GM23338 (cell line): ENCODE results near the gene PPP1R37. TPM values are rescaled to one million over a fixed set of nuclear protein-coding genes. Genes with fewer than 3 reads are reported as not detected.

Experiments used
- ATAC-seq: fragments of 200-7000 bp; cut with Tn5 transposase; 3 replicates; pipeline ENCODE4 v1.9.1; 2020
- DNase-seq: peaks from one replicate; pipeline ENCODE4 v3.0.0-alpha.2; 2015; ENCODE audit warnings: low spot score
- H2AFZ ChIP-seq: fragments of 200-600 bp; sonication (generic); 2 replicates; pipeline ENCODE4 v1.8.0; 2016; ENCODE audit warnings: antibody characterized with exemption, mild to moderate bottlenecking, moderate library complexity
- H3F3A ChIP-seq: fragments of 200-600 bp; sonication (generic); replicated peaks from 2 replicates; pipeline ENCODE4 v1.8.0; 2017; ENCODE audit warnings: antibody characterized with exemption, mixed run types, low read depth
- H3K27ac ChIP-seq: fragments of 200-600 bp; sonication (generic); 2 replicates; pipeline ENCODE4 v1.6.1; 2016; ENCODE audit warnings: low read depth
- H3K27me3 ChIP-seq: fragments of 200-600 bp; sonication (generic); 2 replicates; pipeline ENCODE4 v1.8.0; 2016; ENCODE audit warnings: mild to moderate bottlenecking, mixed run types, moderate library complexity; ENCODE audit not compliant: insufficient read depth
- H3K36me3 ChIP-seq: fragments of 200-600 bp; sonication (generic); 2 replicates; pipeline ENCODE4 v1.8.0; 2016; ENCODE audit warnings: mild to moderate bottlenecking; ENCODE audit not compliant: insufficient read depth
- H3K4me1 ChIP-seq: fragments of 200-600 bp; sonication (generic); 2 replicates; pipeline ENCODE4 v1.8.0; 2016; ENCODE audit warnings: mild to moderate bottlenecking, moderate library complexity; ENCODE audit not compliant: insufficient read depth
- H3K4me2 ChIP-seq: fragments of 200-600 bp; sonication (generic); 2 replicates; pipeline ENCODE4 v1.7.1; 2017; ENCODE audit warnings: mixed run types
- H3K4me3 ChIP-seq: fragments of 200-600 bp; sonication (generic); 2 replicates; pipeline ENCODE4 v1.6.1; 2016; ENCODE audit warnings: mixed run types
- H3K79me2 ChIP-seq: fragments of 200-600 bp; sonication (generic); replicated peaks from 2 replicates; pipeline ENCODE4 v1.8.0; 2017; ENCODE audit warnings: mild to moderate bottlenecking; ENCODE audit not compliant: insufficient read depth
- H3K9me2 ChIP-seq: fragments of 200-600 bp; sonication (generic); 2 replicates; pipeline ENCODE4 v1.8.0; 2017; ENCODE audit not compliant: insufficient read depth
- H4K20me1 ChIP-seq: fragments of 200-600 bp; sonication (generic); replicated peaks from 2 replicates; pipeline ENCODE4 v1.8.0; 2017; ENCODE audit warnings: mild to moderate bottlenecking; ENCODE audit not compliant: insufficient read depth
- H3K27ac Mint-ChIP-seq: 2 replicates; pipeline ENCODE4 v1.8.0; 2020; ENCODE audit warnings: inconsistent platforms, mild to moderate bottlenecking, moderate library complexity, mixed read lengths
- H3K27me3 Mint-ChIP-seq: 3 replicates; pipeline ENCODE4 v1.8.0; 2022; ENCODE audit warnings: low read depth, mild to moderate bottlenecking, moderate library complexity, mixed read lengths, inconsistent platforms; ENCODE audit not compliant: insufficient read depth, poor library complexity
- H3K36me3 Mint-ChIP-seq: 3 replicates; pipeline ENCODE4 v1.8.0; 2021; ENCODE audit warnings: low read depth, mild to moderate bottlenecking, inconsistent platforms, moderate library complexity, mixed read lengths
- H3K4me1 Mint-ChIP-seq: 3 replicates; pipeline ENCODE4 v1.8.0; 2020; ENCODE audit warnings: mild to moderate bottlenecking, inconsistent platforms, mixed read lengths
- H3K4me3 Mint-ChIP-seq: 3 replicates; pipeline ENCODE4 v1.8.0; 2021; ENCODE audit warnings: moderate library complexity, mild to moderate bottlenecking, inconsistent platforms, mixed read lengths
- H3K9me3 Mint-ChIP-seq: 3 replicates; pipeline ENCODE4 v1.8.0; 2020; ENCODE audit warnings: moderate library complexity, mild to moderate bottlenecking, inconsistent platforms, mixed read lengths
- EZH2 ChIP-seq: fragments of 200-600 bp; sonication (generic); IDR thresholded peaks from one replicate; pipeline ENCODE4 v1.8.0; 2017; ENCODE audit warnings: antibody characterized with exemption, mild to moderate bottlenecking, low read depth; ENCODE audit not compliant: unreplicated experiment
- JUNB ChIP-seq: IDR thresholded peaks from one replicate; pipeline ENCODE4 v1.6.1; 2016; ENCODE audit warnings: antibody characterized with exemption; ENCODE audit not compliant: unreplicated experiment
- POLR2AphosphoS5 ChIP-seq: IDR thresholded peaks from 2 replicates; pipeline ENCODE4 v1.6.1; 2016; ENCODE audit warnings: antibody characterized with exemption, low read depth
- polyA plus RNA-seq: library from polyadenylated mRNA; unstranded; fragments of >200 nt; fragmentation: Nextera tagmentation; extraction: Ambion mirVana; gene quantifications from 2 replicates; pipeline ENCODE4 v1.2.1, GENCODE V29; 2016
- total RNA-seq: library from RNA; depleted of rRNA; stranded (reverse); fragments of >200 nt; shearing (Covaris generic); gene quantifications from 2 replicates; pipeline ENCODE4 v1.2.3, GENCODE V29; 2014
- TF ChIP-seq, protein P1 (sequence below): fragments of 250-450 bp; sonication (Bioruptor Pico); IDR thresholded peaks from 2 replicates; pipeline ENCODE4 v1.5.0; 2020; ENCODE audit warnings: mild to moderate bottlenecking, moderate library complexity
- TF ChIP-seq, protein P2 (sequence below): IDR thresholded peaks from one replicate; pipeline ENCODE4 v1.6.1; 2018; ENCODE audit warnings: antibody characterized with exemption; ENCODE audit not compliant: unreplicated experiment
- TF ChIP-seq, protein P3 (sequence below), 2 experiments: fragments of 200-600 bp in 1 of 2; sonication (generic) in 1 of 2; conservative IDR thresholded peaks; 2 replicates each; pipeline versions ENCODE4 v1.5.1 to v1.6.1; 2016 to 2017; ENCODE audit warnings: antibody characterized with exemption in 2 of 2, low read depth in 2 of 2, mild to moderate bottlenecking in 2 of 2, moderate library complexity in 1 of 2

PPP1R37 gene
- total and polyA plus RNA-seq, 2 experiments from 2014 or later: 6.9 to 47.2 TPM

DNA sequence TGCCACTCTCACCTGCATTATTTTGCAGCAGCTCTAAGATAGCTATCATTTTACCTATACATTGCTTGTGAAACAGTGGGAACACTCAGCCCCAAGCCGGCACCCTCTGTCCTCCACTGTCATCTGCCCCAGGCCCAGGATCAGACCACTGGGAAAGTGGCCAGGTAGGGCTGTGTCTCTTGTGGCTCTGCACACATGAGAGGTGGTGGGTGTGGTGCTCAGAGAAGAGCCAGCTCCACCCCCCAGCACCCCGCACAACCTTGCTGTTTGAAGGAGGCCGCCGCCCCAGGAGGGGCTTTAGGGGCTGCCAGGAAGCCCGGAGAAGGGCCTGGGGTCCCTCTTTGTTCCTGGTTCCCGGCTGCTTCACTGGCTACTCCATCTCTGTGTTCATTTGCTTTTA, 26.6 kb downstream of the PPP1R37 start:
- Histone ChIP-seq H3K9me2 (no peaks in the 10 kb centered on the region), H3K4me3 (no peak overlapping the region), H3K36me3 (no peaks in the 10 kb centered on the region), H2AFZ (no peak overlapping the region), H3K79me2 (peaks cover 71% of the 10 kb centered on the region), H3F3A (no peaks in the 10 kb centered on the region), H3K27ac (no peak overlapping the region), H4K20me1 (peaks cover 40% of the 10 kb centered on the region), H3K4me2 (no peak overlapping the region), H3K4me1 (no peaks in the 10 kb centered on the region), H3K27me3 (no peaks in the 10 kb centered on the region)
- DNase-seq: no peak
- no peak overlapping the region for H3K4me3 Mint-ChIP-seq
- H3K27me3 Mint-ChIP-seq: peaks cover 15% of the 10 kb centered on the region
- no peaks in the 10 kb centered on the region for H3K9me3 Mint-ChIP-seq
- no peak overlapping the region for H3K27ac Mint-ChIP-seq
- no peak for ATAC-seq
- TF ChIP-seq, protein P1, sequence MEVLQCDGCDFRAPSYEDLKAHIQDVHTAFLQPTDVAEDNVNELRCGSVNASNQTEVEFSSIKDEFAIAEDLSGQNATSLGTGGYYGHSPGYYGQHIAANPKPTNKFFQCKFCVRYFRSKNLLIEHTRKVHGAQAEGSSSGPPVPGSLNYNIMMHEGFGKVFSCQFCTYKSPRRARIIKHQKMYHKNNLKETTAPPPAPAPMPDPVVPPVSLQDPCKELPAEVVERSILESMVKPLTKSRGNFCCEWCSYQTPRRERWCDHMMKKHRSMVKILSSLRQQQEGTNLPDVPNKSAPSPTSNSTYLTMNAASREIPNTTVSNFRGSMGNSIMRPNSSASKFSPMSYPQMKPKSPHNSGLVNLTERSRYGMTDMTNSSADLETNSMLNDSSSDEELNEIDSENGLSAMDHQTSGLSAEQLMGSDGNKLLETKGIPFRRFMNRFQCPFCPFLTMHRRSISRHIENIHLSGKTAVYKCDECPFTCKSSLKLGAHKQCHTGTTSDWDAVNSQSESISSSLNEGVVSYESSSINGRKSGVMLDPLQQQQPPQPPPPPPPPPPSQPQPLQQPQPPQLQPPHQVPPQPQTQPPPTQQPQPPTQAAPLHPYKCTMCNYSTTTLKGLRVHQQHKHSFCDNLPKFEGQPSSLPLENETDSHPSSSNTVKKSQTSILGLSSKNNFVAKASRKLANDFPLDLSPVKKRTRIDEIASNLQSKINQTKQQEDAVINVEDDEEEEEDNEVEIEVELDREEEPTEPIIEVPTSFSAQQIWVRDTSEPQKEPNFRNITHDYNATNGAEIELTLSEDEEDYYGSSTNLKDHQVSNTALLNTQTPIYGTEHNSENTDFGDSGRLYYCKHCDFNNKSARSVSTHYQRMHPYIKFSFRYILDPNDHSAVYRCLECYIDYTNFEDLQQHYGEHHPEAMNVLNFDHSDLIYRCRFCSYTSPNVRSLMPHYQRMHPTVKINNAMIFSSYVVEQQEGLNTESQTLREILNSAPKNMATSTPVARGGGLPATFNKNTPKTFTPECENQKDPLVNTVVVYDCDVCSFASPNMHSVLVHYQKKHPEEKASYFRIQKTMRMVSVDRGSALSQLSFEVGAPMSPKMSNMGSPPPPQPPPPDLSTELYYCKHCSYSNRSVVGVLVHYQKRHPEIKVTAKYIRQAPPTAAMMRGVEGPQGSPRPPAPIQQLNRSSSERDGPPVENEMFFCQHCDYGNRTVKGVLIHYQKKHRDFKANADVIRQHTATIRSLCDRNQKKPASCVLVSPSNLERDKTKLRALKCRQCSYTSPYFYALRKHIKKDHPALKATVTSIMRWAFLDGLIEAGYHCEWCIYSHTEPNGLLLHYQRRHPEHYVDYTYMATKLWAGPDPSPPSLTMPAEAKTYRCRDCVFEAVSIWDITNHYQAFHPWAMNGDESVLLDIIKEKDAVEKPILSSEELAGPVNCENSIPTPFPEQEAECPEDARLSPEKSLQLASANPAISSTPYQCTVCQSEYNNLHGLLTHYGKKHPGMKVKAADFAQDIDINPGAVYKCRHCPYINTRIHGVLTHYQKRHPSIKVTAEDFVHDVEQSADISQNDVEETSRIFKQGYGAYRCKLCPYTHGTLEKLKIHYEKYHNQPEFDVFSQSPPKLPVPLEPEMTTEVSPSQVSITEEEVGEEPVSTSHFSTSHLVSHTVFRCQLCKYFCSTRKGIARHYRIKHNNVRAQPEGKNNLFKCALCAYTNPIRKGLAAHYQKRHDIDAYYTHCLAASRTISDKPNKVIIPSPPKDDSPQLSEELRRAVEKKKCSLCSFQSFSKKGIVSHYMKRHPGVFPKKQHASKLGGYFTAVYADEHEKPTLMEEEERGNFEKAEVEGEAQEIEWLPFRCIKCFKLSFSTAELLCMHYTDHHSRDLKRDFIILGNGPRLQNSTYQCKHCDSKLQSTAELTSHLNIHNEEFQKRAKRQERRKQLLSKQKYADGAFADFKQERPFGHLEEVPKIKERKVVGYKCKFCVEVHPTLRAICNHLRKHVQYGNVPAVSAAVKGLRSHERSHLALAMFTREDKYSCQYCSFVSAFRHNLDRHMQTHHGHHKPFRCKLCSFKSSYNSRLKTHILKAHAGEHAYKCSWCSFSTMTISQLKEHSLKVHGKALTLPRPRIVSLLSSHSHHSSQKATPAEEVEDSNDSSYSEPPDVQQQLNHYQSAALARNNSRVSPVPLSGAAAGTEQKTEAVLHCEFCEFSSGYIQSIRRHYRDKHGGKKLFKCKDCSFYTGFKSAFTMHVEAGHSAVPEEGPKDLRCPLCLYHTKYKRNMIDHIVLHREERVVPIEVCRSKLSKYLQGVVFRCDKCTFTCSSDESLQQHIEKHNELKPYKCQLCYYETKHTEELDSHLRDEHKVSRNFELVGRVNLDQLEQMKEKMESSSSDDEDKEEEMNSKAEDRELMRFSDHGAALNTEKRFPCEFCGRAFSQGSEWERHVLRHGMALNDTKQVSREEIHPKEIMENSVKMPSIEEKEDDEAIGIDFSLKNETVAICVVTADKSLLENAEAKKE: no peak
- H3K4me1 Mint-ChIP-seq: peaks cover 14% of the 10 kb centered on the region
- H3K36me3 Mint-ChIP-seq: no peaks in the 10 kb centered on the region; the same call in 2 of the 3 replicates

DNA sequence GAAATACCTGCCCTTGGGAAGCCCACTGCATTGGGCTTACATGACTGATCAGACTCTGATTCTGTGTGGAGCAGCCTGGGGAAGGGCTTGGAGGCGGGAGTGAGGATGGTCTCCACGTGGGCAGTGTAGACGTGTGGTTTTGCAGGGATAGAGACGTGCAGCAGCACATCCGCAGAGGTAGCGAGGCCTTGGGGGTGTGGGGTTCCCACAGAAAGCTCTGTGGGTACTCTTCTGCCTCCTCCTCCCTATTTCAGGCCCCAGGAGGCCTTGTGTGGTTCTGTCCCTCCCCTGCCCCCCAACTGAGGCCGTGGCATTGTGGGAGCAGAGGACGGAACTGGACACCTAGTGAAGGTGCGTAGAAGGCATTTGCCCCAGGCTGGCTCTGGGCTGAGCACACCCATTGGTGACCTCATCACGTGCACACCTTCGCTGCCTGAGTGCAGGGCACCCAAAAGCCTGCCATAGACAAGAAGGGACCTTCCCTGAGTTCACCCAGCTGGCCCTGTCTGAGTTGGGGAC, 28.9 kb downstream of the PPP1R37 start:
- H3K4me3 Mint-ChIP-seq: no peak overlapping the region
- Histone ChIP-seq H3F3A (0 out of 2 replicates have a peak, but pooled peaks cover 2% of the 10 kb centered on the region), H3K27ac (no peak overlapping the region), H3K9me2 (no peaks in the 10 kb centered on the region), H3K4me3 (no peak overlapping the region), H3K4me2 (no peak overlapping the region), H2AFZ (no peak overlapping the region), H4K20me1 (peaks cover 46% of the 10 kb centered on the region), H3K27me3 (no peaks in the 10 kb centered on the region), H3K36me3 (no peaks in the 10 kb centered on the region), H3K4me1 (no peaks in the 10 kb centered on the region), H3K79me2 (peaks cover 56% of the 10 kb centered on the region)
- no peaks in the 10 kb centered on the region for H3K36me3 Mint-ChIP-seq
- H3K9me3 Mint-ChIP-seq: no peaks in the 10 kb centered on the region
- no peak for ATAC-seq
- H3K4me1 Mint-ChIP-seq: peaks cover 12% of the 10 kb centered on the region; the same call in 2 of the 3 replicates
- peaks cover 14% of the 10 kb centered on the region for H3K27me3 Mint-ChIP-seq
- DNase-seq: no peak
- H3K27ac Mint-ChIP-seq: no peak overlapping the region
- TF ChIP-seq POLR2AphosphoS5 (no peak), JUNB (no peak), EZH2 (no peak)
- TF ChIP-seq, protein P2, sequence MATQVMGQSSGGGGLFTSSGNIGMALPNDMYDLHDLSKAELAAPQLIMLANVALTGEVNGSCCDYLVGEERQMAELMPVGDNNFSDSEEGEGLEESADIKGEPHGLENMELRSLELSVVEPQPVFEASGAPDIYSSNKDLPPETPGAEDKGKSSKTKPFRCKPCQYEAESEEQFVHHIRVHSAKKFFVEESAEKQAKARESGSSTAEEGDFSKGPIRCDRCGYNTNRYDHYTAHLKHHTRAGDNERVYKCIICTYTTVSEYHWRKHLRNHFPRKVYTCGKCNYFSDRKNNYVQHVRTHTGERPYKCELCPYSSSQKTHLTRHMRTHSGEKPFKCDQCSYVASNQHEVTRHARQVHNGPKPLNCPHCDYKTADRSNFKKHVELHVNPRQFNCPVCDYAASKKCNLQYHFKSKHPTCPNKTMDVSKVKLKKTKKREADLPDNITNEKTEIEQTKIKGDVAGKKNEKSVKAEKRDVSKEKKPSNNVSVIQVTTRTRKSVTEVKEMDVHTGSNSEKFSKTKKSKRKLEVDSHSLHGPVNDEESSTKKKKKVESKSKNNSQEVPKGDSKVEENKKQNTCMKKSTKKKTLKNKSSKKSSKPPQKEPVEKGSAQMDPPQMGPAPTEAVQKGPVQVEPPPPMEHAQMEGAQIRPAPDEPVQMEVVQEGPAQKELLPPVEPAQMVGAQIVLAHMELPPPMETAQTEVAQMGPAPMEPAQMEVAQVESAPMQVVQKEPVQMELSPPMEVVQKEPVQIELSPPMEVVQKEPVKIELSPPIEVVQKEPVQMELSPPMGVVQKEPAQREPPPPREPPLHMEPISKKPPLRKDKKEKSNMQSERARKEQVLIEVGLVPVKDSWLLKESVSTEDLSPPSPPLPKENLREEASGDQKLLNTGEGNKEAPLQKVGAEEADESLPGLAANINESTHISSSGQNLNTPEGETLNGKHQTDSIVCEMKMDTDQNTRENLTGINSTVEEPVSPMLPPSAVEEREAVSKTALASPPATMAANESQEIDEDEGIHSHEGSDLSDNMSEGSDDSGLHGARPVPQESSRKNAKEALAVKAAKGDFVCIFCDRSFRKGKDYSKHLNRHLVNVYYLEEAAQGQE: no peak
- TF ChIP-seq, protein P3, sequence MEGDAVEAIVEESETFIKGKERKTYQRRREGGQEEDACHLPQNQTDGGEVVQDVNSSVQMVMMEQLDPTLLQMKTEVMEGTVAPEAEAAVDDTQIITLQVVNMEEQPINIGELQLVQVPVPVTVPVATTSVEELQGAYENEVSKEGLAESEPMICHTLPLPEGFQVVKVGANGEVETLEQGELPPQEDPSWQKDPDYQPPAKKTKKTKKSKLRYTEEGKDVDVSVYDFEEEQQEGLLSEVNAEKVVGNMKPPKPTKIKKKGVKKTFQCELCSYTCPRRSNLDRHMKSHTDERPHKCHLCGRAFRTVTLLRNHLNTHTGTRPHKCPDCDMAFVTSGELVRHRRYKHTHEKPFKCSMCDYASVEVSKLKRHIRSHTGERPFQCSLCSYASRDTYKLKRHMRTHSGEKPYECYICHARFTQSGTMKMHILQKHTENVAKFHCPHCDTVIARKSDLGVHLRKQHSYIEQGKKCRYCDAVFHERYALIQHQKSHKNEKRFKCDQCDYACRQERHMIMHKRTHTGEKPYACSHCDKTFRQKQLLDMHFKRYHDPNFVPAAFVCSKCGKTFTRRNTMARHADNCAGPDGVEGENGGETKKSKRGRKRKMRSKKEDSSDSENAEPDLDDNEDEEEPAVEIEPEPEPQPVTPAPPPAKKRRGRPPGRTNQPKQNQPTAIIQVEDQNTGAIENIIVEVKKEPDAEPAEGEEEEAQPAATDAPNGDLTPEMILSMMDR (conservative IDR thresholded peaks at IDR 0.05; ENCODE audit: low read depth in 2 of 2): no peak
